Measurements from ENCODE around the gene TTLL13.

- TF ChIP-seq CTCF (IDR thresholded peaks at IDR 0.05) (no peak), POLR2A (IDR thresholded peaks at IDR 0.05) (no peak), POLR2AphosphoS5 (IDR thresholded peaks at IDR 0.05) (no peak)
These were observed 38.6 kb downstream of the TTLL13 start for GRCh38 chr15:90287946-90288345.
